IMR-90 (cell line): ENCODE data around the gene CACNA1D. TPM values are rescaled to one million over a fixed set of nuclear protein-coding genes. Genes with fewer than 3 reads are reported as not detected.

Experiments used
- ATAC-seq: fragments of 200-7000 bp; cut with Tn5 transposase; 2 replicates; pipeline ENCODE4 v1.9.1; 2020; ENCODE audit warnings: low read depth, mild to moderate bottlenecking, moderate library complexity
- BruUV-seq: library from RNA; stranded (reverse); fragments of 400-500 nt; replicated peaks from 2 replicates; lab custom pipeline; 2021; lab: Mats Ljungman, UMichigan
- CTCF ChIA-PET: fragments of 300-600 bp; formaldehyde crosslinking; extraction: SDS; loops from one replicate; lab custom pipeline; 2021; ENCODE audit warnings: antibody characterized with exemption; lab: Yijun Ruan, JAX
- POLR2A ChIA-PET: fragments of 300-600 bp; sonication (Branson Sonifier 250); formaldehyde crosslinking; loops from one replicate; lab custom pipeline; 2022; ENCODE audit warnings: antibody characterized with exemption; ENCODE audit not compliant: unreplicated experiment; lab: Charles Lee
- DNase-seq: peaks from one replicate; pipeline ENCODE4 v3.0.0; 2013
- H2AFZ ChIP-seq: replicated peaks from 2 replicates; pipeline ENCODE3; 2013; ENCODE audit warnings: low read length, mild to moderate bottlenecking; ENCODE audit not compliant: poor library complexity
- H2AK5ac ChIP-seq: 2 replicates; pipeline ENCODE4 v1.6.1; 2013; ENCODE audit warnings: low read depth, low read length, inconsistent platforms
- H2AK9ac ChIP-seq: replicated peaks from 2 replicates; pipeline ENCODE3; 2013; ENCODE audit warnings: mild to moderate bottlenecking, low read depth, low read length, moderate library complexity; ENCODE audit not compliant: poor library complexity
- H2BK120ac ChIP-seq: 2 replicates; pipeline ENCODE4 v1.6.1; 2013; ENCODE audit warnings: low read depth, low read length, inconsistent platforms
- H2BK15ac ChIP-seq: 3 replicates; pipeline ENCODE4 v1.6.1; 2013; ENCODE audit warnings: low read depth, low read length, inconsistent platforms
- H2BK20ac ChIP-seq: 2 replicates; pipeline ENCODE4 v1.6.1; 2013; ENCODE audit warnings: low read depth, mild to moderate bottlenecking, inconsistent platforms, low read length, moderate library complexity
- H2BK5ac ChIP-seq: 2 replicates; pipeline ENCODE4 v1.6.1; 2013; ENCODE audit warnings: mild to moderate bottlenecking, low read depth, low read length, inconsistent platforms; ENCODE audit not compliant: poor library complexity, severe bottlenecking
- H3K14ac ChIP-seq: replicated peaks from 2 replicates; pipeline ENCODE4 v1.6.1; 2013; ENCODE audit warnings: low read depth, low read length, inconsistent platforms
- H3K18ac ChIP-seq: 2 replicates; pipeline ENCODE4 v1.6.1; 2013; ENCODE audit warnings: low read depth, low read length, control low read depth
- H3K23ac ChIP-seq: 2 replicates; pipeline ENCODE4 v1.6.1; 2013; ENCODE audit warnings: low read depth, low read length, inconsistent platforms
- H3K27ac ChIP-seq: 2 replicates; pipeline ENCODE4 v1.5.1; 2013; ENCODE audit warnings: mild to moderate bottlenecking, control low read depth, low read length; ENCODE audit not compliant: insufficient read depth
- H3K27me3 ChIP-seq: 2 replicates; pipeline ENCODE4 v1.6.1; 2013; ENCODE audit warnings: low read length; ENCODE audit not compliant: control insufficient read depth, insufficient read depth
- H3K36me3 ChIP-seq: 2 replicates; pipeline ENCODE4 v1.6.1; 2013; ENCODE audit warnings: low read length, mixed read lengths; ENCODE audit not compliant: control insufficient read depth, insufficient read depth
- H3K4ac ChIP-seq: 2 replicates; pipeline ENCODE4 v1.6.1; 2013; ENCODE audit warnings: low read depth, low read length, inconsistent platforms
- H3K4me1 ChIP-seq: 2 replicates; pipeline ENCODE4 v1.6.1; 2013; ENCODE audit warnings: low read length, mixed read lengths; ENCODE audit not compliant: control insufficient read depth, insufficient read depth
- H3K4me2 ChIP-seq: 2 replicates; pipeline ENCODE4 v1.6.1; 2013; ENCODE audit warnings: low read depth, mild to moderate bottlenecking, control low read depth, low read length, moderate library complexity
- H3K4me3 ChIP-seq: 2 replicates; pipeline ENCODE4 v1.5.1; 2013; ENCODE audit warnings: low read depth, mild to moderate bottlenecking, control low read depth, low read length, moderate library complexity; ENCODE audit not compliant: insufficient read depth
- H3K56ac ChIP-seq: 2 replicates; pipeline ENCODE4 v1.6.1; 2013; ENCODE audit warnings: low read length, inconsistent platforms; ENCODE audit not compliant: insufficient read depth; ENCODE audit errors: extremely low read depth
- H3K79me1 ChIP-seq, 2 experiments: 2 replicates each; pipeline ENCODE4 v1.6.1; 2013; ENCODE audit warnings: low read length in 2 of 2, inconsistent platforms in 1 of 2, low read depth in 1 of 2
- H3K9ac ChIP-seq: 2 replicates; pipeline ENCODE4 v1.6.1; 2013; ENCODE audit warnings: low read depth, low read length, control low read depth
- H3K9me1 ChIP-seq: 2 replicates; pipeline ENCODE4 v1.6.1; 2013; ENCODE audit warnings: low read length, inconsistent platforms; ENCODE audit not compliant: insufficient read depth
- H3K9me3 ChIP-seq: 2 replicates; pipeline ENCODE4 v1.6.1; 2013; ENCODE audit warnings: low read length; ENCODE audit not compliant: control insufficient read depth, insufficient read depth
- H4K20me1 ChIP-seq: 2 replicates; pipeline ENCODE4 v1.6.1; 2013; ENCODE audit warnings: low read length, inconsistent platforms; ENCODE audit not compliant: insufficient read depth
- H4K5ac ChIP-seq: 2 replicates; pipeline ENCODE4 v1.6.1; 2013; ENCODE audit warnings: mild to moderate bottlenecking, low read depth, low read length, control low read depth
- H4K8ac ChIP-seq, 2 experiments: 2 replicates each; pipeline ENCODE4 v1.6.1; 2013; ENCODE audit warnings: low read depth in 2 of 2, low read length in 2 of 2, control low read depth in 1 of 2, inconsistent platforms in 1 of 2
- H4K91ac ChIP-seq: 2 replicates; pipeline ENCODE4 v1.6.1; 2013; ENCODE audit warnings: low read depth, low read length, inconsistent platforms; ENCODE audit not compliant: insufficient read depth
- FOS ChIP-seq: fragments of 150-350 bp; IDR thresholded peaks from 2 replicates; pipeline ENCODE4 v1.6.1; 2016; ENCODE audit warnings: low read depth, low read length
- MAFK ChIP-seq: IDR thresholded peaks from 2 replicates; pipeline ENCODE4 v1.6.1; 2012; ENCODE audit warnings: low read depth, low read length, improper control_type of control experiment
- MAZ ChIP-seq: IDR thresholded peaks from 2 replicates; pipeline ENCODE4 v1.6.1; 2012; ENCODE audit warnings: low read depth, mild to moderate bottlenecking, low read length, improper control_type of control experiment, moderate library complexity, borderline replicate concordance
- NFE2L2 ChIP-seq: fragments of 150-350 bp; IDR thresholded peaks from 2 replicates; pipeline ENCODE4 v1.6.1; 2016; ENCODE audit warnings: low read depth, mild to moderate bottlenecking, low read length
- RAD21 ChIP-seq: IDR thresholded peaks from 2 replicates; pipeline ENCODE4 v1.6.1; 2012; ENCODE audit warnings: low read length, improper control_type of control experiment
- dilution Hi-C: fragments of 300-500 bp; cut with HindIII; formaldehyde crosslinking; loops from one replicate; pipeline ENCODE4 v1.14.3; 2018; ENCODE audit warnings: low sequenced_read_pairs; ENCODE audit not compliant: unreplicated experiment
- in situ Hi-C: fragments of 300-500 bp; cut with MboI; formaldehyde crosslinking; loops from 3 replicates; pipeline ENCODE4 v1.14.3; 2019; ENCODE audit warnings: low sequenced_read_pairs, inconsistent platforms, mixed read lengths
- intact Hi-C: fragments of 100-400 bp; cut with micrococcal nuclease; formaldehyde crosslinking; loops from 2 replicates; pipeline ENCODE4 v1.10.0; 2022
- polyA plus RNA-seq, 3 experiments: library from polyadenylated mRNA; depleted of rRNA; stranded (reverse); fragments of >200 nt; gene quantifications; 2 replicates each; pipeline ENCODE4 v1.2.3, GENCODE V29; 2012; ENCODE audit warnings: low replicate concordance in 1 of 3
- total RNA-seq: library from RNA; depleted of rRNA; stranded (reverse); fragments of >200 nt; gene quantifications from 2 replicates; pipeline ENCODE4 v1.2.3, GENCODE V29; 2012
- TF ChIP-seq, protein P1 (sequence below): conservative IDR thresholded peaks from 2 replicates; pipeline ENCODE4 v1.5.1; 2012; ENCODE audit warnings: mild to moderate bottlenecking, low read depth, low read length, improper control_type of control experiment
- TF ChIP-seq, protein P2 (sequence below): fragments of 150-350 bp; IDR thresholded peaks from 2 replicates; pipeline ENCODE4 v1.6.1; 2016; ENCODE audit warnings: low read depth, mild to moderate bottlenecking, low read length, moderate library complexity, borderline replicate concordance

Gene CACNA1D
- total and polyA plus RNA-seq, 2 of the 4 experiments (the other 2 are of a cell fraction): 0.07 TPM; not detected in 1

DNA sequence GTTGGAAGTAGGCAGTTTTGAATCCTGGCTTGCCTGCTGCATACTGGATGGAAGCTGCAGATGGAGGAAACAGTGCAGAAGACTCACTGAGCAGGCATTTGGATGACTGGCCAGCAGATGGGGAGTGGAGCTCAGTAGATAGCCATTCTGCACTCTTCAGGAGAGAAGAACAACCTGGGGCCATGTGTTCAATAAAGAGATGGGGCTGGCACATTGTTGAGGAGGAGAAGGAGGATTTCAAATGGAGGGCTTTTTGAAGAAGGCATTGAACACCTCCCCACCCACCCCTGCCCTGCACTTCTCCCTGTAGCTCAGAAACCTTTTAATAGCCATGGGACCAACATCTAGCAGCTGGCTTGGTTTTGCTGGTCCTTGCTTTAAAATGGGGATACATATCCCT is 109.8 kb downstream of the CACNA1D start:
- Histone ChIP-seq H2AFZ (no peak overlapping the region), H3K36me3 (no peaks in the 10 kb centered on the region), H3K23ac (no peak overlapping the region), H3K27ac (no peak overlapping the region), H3K9me3 (no peaks in the 10 kb centered on the region), H2AK9ac (no peak overlapping the region), H3K56ac (no peak overlapping the region), H4K20me1 (no peaks in the 10 kb centered on the region), H2AK5ac (no peak overlapping the region), H2BK120ac (no peak overlapping the region), H2BK15ac (no peak overlapping the region), H3K14ac (no peak overlapping the region), H3K18ac (no peak overlapping the region), H3K79me1 (no peaks in the 10 kb centered on the region), H3K4ac (no peak overlapping the region), H2BK5ac (no peak overlapping the region), H4K8ac (no peak overlapping the region), H3K27me3 (no peaks in the 10 kb centered on the region), H3K4me2 (no peak overlapping the region), H3K9me1 (no peaks in the 10 kb centered on the region), H2BK20ac (no peak overlapping the region), H3K4me3 (no peak overlapping the region), H4K91ac (no peak overlapping the region), H3K9ac (no peak overlapping the region), H3K4me1 (no peaks in the 10 kb centered on the region), H4K5ac (no peak overlapping the region)
- ChIA-PET CTCF (no interaction called here), POLR2A (no interaction called here)
- TF ChIP-seq MAZ (no peak), RAD21 (no peak), FOS (no peak), NFE2L2 (no peak), MAFK (no peak)
- TF ChIP-seq, protein P1, sequence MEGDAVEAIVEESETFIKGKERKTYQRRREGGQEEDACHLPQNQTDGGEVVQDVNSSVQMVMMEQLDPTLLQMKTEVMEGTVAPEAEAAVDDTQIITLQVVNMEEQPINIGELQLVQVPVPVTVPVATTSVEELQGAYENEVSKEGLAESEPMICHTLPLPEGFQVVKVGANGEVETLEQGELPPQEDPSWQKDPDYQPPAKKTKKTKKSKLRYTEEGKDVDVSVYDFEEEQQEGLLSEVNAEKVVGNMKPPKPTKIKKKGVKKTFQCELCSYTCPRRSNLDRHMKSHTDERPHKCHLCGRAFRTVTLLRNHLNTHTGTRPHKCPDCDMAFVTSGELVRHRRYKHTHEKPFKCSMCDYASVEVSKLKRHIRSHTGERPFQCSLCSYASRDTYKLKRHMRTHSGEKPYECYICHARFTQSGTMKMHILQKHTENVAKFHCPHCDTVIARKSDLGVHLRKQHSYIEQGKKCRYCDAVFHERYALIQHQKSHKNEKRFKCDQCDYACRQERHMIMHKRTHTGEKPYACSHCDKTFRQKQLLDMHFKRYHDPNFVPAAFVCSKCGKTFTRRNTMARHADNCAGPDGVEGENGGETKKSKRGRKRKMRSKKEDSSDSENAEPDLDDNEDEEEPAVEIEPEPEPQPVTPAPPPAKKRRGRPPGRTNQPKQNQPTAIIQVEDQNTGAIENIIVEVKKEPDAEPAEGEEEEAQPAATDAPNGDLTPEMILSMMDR: no peak
- TF ChIP-seq, protein P2, sequence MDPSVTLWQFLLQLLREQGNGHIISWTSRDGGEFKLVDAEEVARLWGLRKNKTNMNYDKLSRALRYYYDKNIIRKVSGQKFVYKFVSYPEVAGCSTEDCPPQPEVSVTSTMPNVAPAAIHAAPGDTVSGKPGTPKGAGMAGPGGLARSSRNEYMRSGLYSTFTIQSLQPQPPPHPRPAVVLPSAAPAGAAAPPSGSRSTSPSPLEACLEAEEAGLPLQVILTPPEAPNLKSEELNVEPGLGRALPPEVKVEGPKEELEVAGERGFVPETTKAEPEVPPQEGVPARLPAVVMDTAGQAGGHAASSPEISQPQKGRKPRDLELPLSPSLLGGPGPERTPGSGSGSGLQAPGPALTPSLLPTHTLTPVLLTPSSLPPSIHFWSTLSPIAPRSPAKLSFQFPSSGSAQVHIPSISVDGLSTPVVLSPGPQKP: no peak
- no peak for ATAC-seq
- in situ Hi-C loops: no loop called here
- dilution Hi-C loops: no loop called here
- DNase-seq: no peak
- BruUV-seq: no TSS peak
- intact Hi-C loops: no loop called here
